ENCODE results near the gene AOC1.

AOC1 gene

GRCh38 chr7:150858236-150859197 is 6.2 kb downstream of the AOC1 start:
- no peak for DNase-seq

- no peak for DNase-seq
Measured at GRCh38 chr7:150860291-150860977, 8.1 kb downstream of the AOC1 start.

- no peak for DNase-seq
Measured at GRCh38 chr7:150860978-150861295, 8.6 kb downstream of the AOC1 start.

- no peak for DNase-seq
Measured at GRCh38 chr7:150862356-150862755, 10.0 kb downstream of the AOC1 start.

- no peak for DNase-seq
Measured at GRCh38 chr7:150863946-150864345, 11.6 kb downstream of the AOC1 start.

- no peak for DNase-seq
Measured at GRCh38 chr7:150866932-150867564, 14.7 kb downstream of the AOC1 start.

- DNase-seq, result no peak
Measured at GRCh38 chr7:150867605-150868004, 15.3 kb downstream of the AOC1 start.

- DNase-seq, result no peak
Measured at GRCh38 chr7:150869467-150869866, 17.1 kb downstream of the AOC1 start.

GRCh38 chr7:150871601-150872000 is 19.3 kb downstream of the AOC1 start:
- DNase-seq, result no peak

- no peak for DNase-seq
Measured at GRCh38 chr7:150874401-150875198, 22.3 kb downstream of the AOC1 start.

- DNase-seq, result no peak
Measured at GRCh38 chr7:150875791-150876190, 23.5 kb downstream of the AOC1 start.

- DNase-seq, result peak; percentile 76 to 91
Measured at GRCh38 chr7:150876817-150877526, 24.7 kb downstream of the AOC1 start.

GRCh38 chr7:150877536-150877935 is 25.2 kb downstream of the AOC1 start:
- no peak for DNase-seq

GRCh38 chr7:150879345-150879744 is 27.0 kb downstream of the AOC1 start:
- DNase-seq, result no peak

GRCh38 chr7:150881189-150881588 is 28.9 kb downstream of the AOC1 start:
- DNase-seq, result no peak

GRCh38 chr7:150890853-150891584 is 38.7 kb downstream of the AOC1 start:
- DNase-seq, result no peak

GRCh38 chr7:150891740-150892139 is 39.4 kb downstream of the AOC1 start:
- no peak for DNase-seq

- DNase-seq, result no peak
Measured at GRCh38 chr7:150895809-150896208, 43.5 kb downstream of the AOC1 start.

- no peak for DNase-seq
Measured at GRCh38 chr7:150896562-150897209, 44.4 kb downstream of the AOC1 start.

- DNase-seq, result no peak
Measured at GRCh38 chr7:150897502-150898474, 45.5 kb downstream of the AOC1 start.

All from NCI-H1930 (cell line).